ENCODE results near the gene MON2.
A peak's percentile ranks its signal among the peaks of the same experiment; 100 is the strongest.
"Not testable (repeated sequence)": the region's sequence is repeated elsewhere in the genome, so short reads cannot be mapped to it uniquely, and the experiment has no call there.

Gene MON2

GRCh38 chr12:62481843-62482540, 15.4 kb downstream of the MON2 start:
- no peak for DNase-seq

GRCh38 chr12:62482769-62483168, 16.1 kb downstream of the MON2 start:
- DNase-seq, result no peak

GRCh38 chr12:62484233-62484632, 17.6 kb downstream of the MON2 start:
- DNase-seq, result no peak

GRCh38 chr12:62505786-62506185, 39.2 kb downstream of the MON2 start:
- no peak for DNase-seq

- DNase-seq, result no peak
Observed at GRCh38 chr12:62512901-62513300, 46.3 kb downstream of the MON2 start.

GRCh38 chr12:62514080-62514479, 47.5 kb downstream of the MON2 start:
- not testable (repeated sequence) for DNase-seq

GRCh38 chr12:62516927-62517326, 50.3 kb downstream of the MON2 start:
- no peak for DNase-seq

GRCh38 chr12:62517887-62518286, 51.3 kb downstream of the MON2 start:
- DNase-seq, result peak; percentile 11

- no peak for DNase-seq
Observed at GRCh38 chr12:62519043-62519442, 52.4 kb downstream of the MON2 start.

GRCh38 chr12:62520361-62520760, 53.7 kb downstream of the MON2 start:
- DNase-seq, result peak; percentile 66

GRCh38 chr12:62522984-62523383, 56.4 kb downstream of the MON2 start:
- DNase-seq, result peak; percentile 12

GRCh38 chr12:62523619-62524018, 57.0 kb downstream of the MON2 start:
- DNase-seq, result no peak

GRCh38 chr12:62525271-62525670, 58.6 kb downstream of the MON2 start:
- no peak for DNase-seq

- no peak for DNase-seq
Observed at GRCh38 chr12:62530596-62530995, 64.0 kb downstream of the MON2 start.

- no peak for DNase-seq
Observed at GRCh38 chr12:62532333-62532732, 65.7 kb downstream of the MON2 start.

- no peak for DNase-seq
Observed at GRCh38 chr12:62533087-62533754, 66.6 kb downstream of the MON2 start.

GRCh38 chr12:62533755-62534107, 67.1 kb downstream of the MON2 start:
- no peak for DNase-seq

- DNase-seq, result no peak
Observed at GRCh38 chr12:62536546-62536945, 69.9 kb downstream of the MON2 start.

GRCh38 chr12:62537551-62537950, 70.9 kb downstream of the MON2 start:
- no peak for DNase-seq

- DNase-seq, result no peak
Observed at GRCh38 chr12:62540354-62540753, 73.7 kb downstream of the MON2 start.

- DNase-seq, result no peak
Observed at GRCh38 chr12:62542814-62543213, 76.2 kb downstream of the MON2 start.

GRCh38 chr12:62543324-62543723, 76.7 kb downstream of the MON2 start:
- DNase-seq, result no peak

- DNase-seq, result no peak
Observed at GRCh38 chr12:62543741-62544140, 77.1 kb downstream of the MON2 start.

GRCh38 chr12:62552906-62553556, 86.4 kb downstream of the MON2 start:
- no peak for DNase-seq
